GM12892 (cell line): ENCODE measurements around the gene C4orf33.

Source experiments
- POLR2A ChIP-seq: IDR thresholded peaks from 2 replicates; pipeline ENCODE4 v1.6.1; 2011; ENCODE audit warnings: low read depth, low read length, control low read depth
- POLR2AphosphoS5 ChIP-seq: IDR thresholded peaks from 2 replicates; pipeline ENCODE4 v1.6.1; 2011; ENCODE audit warnings: low read depth, low read length, control low read depth
- TAF1 ChIP-seq: IDR thresholded peaks from 2 replicates; pipeline ENCODE4 v1.6.1; 2011; ENCODE audit warnings: low read depth, mild to moderate bottlenecking, control low read depth, low read length, borderline replicate concordance

DNA sequence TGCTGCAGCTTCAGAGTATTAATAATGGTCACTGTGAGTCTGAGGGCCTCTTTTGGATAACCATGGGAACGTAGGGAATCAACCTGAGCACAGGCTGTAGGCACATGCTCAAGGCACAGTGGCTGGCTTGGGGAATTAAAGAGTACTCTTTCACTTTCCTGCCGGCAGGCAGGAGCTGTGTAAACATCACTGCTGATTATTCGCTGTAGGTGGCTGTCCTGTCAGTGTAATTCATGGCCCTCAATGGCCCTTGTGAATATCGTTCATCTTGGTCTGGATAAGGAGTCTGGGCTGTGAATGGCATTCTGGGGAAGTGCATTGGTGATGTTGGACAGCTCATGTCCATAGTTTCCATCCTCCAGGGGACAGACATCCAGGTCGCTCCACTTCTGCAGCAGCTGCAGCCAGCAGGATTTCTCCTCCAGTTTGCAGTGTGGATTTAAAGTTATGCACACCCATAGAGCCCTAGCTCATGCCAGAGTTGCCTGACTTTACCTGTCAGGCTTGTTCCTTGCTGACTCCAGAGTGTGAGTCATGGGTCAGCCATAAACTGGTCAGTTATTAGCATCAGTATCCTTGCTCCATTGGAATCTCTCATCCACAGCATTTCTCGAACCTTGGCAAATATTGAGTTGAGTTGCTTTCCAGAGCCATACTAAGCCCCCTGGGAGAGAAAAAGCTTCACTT, 43.0 kb downstream of the C4orf33 start:
- no peak for TF ChIP-seq POLR2A
- no peak for TF ChIP-seq POLR2AphosphoS5
- no peak for TF ChIP-seq TAF1
